Activated CD4-positive, alpha-beta memory T cell treated with anti-CD3 and anti-CD28 coated beads, Interleukin-2, amount 10 ng/mL, durations not matched to agents 7 days and 5 days (primary cell): ENCODE results near the gene HCAR1. TPM values are rescaled to one million over a fixed set of nuclear protein-coding genes. Genes with fewer than 3 reads are reported as not detected.
"Not testable (repeated sequence)": the region's sequence is repeated elsewhere in the genome, so short reads cannot be mapped to it uniquely, and the experiment has no call there.

Source experiments
- CTCF ChIA-PET: fragments of 350-600 bp; sonication (Branson Sonifier 250); formaldehyde crosslinking; loops from one replicate; lab custom pipeline; 2021; ENCODE audit warnings: antibody characterized with exemption, inconsistent platforms; lab: Charles Lee
- POLR2A ChIA-PET: fragments of 350-600 bp; sonication (Branson Sonifier 250); formaldehyde crosslinking; loops from one replicate; lab custom pipeline; 2021; ENCODE audit warnings: antibody characterized with exemption; lab: Charles Lee
- DNase-seq: peaks from one replicate; pipeline ENCODE4 v3.0.0-alpha.2; 2020
- H3K27ac Mint-ChIP-seq: one replicate; pipeline ENCODE4 v1.8.0; 2021; ENCODE audit warnings: mild to moderate bottlenecking, mixed read lengths
- H3K27me3 Mint-ChIP-seq: one replicate; pipeline ENCODE4 v1.8.0; 2021; ENCODE audit warnings: mixed read lengths
- H3K36me3 Mint-ChIP-seq: one replicate; pipeline ENCODE4 v1.8.0; 2021; ENCODE audit warnings: low read depth, mixed read lengths
- H3K4me1 Mint-ChIP-seq: one replicate; pipeline ENCODE4 v1.8.0; 2021; ENCODE audit warnings: mixed read lengths
- H3K4me3 Mint-ChIP-seq: one replicate; pipeline ENCODE4 v1.8.0; 2021; ENCODE audit warnings: mild to moderate bottlenecking, mixed read lengths
- H3K9me3 Mint-ChIP-seq: one replicate; pipeline ENCODE4 v1.8.0; 2021; ENCODE audit warnings: mixed read lengths
- total RNA-seq, 2 experiments: library from RNA; stranded (reverse); gene quantifications; one replicate each; pipeline ENCODE4 v1.2.3, GENCODE V29; 2021

HCAR1 gene, protein sequence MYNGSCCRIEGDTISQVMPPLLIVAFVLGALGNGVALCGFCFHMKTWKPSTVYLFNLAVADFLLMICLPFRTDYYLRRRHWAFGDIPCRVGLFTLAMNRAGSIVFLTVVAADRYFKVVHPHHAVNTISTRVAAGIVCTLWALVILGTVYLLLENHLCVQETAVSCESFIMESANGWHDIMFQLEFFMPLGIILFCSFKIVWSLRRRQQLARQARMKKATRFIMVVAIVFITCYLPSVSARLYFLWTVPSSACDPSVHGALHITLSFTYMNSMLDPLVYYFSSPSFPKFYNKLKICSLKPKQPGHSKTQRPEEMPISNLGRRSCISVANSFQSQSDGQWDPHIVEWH
- under 1 TPM; 0.28 to 0.30 TPM for total RNA-seq

DNA sequence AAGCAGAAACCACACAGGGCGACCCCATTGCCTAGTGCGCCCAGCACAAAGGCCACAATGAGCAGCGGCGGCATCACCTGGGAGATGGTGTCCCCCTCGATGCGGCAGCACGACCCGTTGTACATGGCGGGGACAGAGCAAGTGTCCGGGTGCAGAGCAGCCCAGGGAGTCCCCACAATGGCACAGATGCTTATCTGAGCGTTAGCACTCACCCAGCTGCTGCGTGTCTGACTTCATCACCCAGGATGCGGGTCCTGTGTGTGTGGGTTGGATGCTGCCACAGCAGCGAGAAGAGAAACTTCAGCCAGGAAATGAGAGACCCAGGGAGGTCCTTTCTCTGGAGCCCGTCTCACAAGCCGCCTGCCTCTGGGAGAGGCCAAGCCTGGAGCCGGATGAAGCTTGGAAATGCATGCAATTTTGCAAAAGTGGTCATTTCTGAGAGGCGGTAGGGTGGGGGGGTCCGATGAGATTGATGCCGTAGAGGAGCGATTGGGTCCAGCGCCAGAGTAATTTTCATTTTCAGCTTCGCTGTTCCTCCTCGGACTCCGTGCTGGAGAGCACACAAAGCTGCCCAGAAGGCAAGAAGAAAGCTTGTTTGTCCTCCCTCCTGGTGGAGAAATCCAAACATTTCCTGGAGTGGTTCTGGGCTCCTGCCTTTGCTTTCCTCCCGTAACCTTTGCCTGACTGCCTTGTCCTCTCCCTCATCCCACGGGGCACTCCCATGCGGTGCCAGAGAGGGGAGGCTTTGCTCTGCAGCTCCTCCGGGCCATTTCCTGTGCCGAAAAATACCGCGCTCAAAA is at the start of gene HCAR1:
Gene HCAR1 (minus strand): TSS at position 630 of the 800 bp plus-strand sequence. CDS start 505 bp downstream, at position 125.
- peak within 1 kb of the TSS; percentile 37 for H3K27ac Mint-ChIP-seq
- H3K36me3 Mint-ChIP-seq: peaks cover 8% of the 10 kb centered on the region
- peaks cover 4% of the 10 kb centered on the region for H3K9me3 Mint-ChIP-seq
- ChIA-PET POLR2A (interaction anchor here (1.2 to 1.5 kb wide), 3 partner anchors 23 to 502 kb away, joined by 4 to 5 read pairs (median 4); partner anchors contain the start of genes MPHOSPH9, MTRFR and ZCCHC8), CTCF (no interaction called here)
- H3K27me3 Mint-ChIP-seq: no peaks in the 10 kb centered on the region
- H3K4me3 Mint-ChIP-seq: peak within 1 kb of the TSS; percentile 42
- peak; percentile 82 for DNase-seq
- H3K4me1 Mint-ChIP-seq: peaks cover 78% of the 10 kb centered on the region

DNA sequence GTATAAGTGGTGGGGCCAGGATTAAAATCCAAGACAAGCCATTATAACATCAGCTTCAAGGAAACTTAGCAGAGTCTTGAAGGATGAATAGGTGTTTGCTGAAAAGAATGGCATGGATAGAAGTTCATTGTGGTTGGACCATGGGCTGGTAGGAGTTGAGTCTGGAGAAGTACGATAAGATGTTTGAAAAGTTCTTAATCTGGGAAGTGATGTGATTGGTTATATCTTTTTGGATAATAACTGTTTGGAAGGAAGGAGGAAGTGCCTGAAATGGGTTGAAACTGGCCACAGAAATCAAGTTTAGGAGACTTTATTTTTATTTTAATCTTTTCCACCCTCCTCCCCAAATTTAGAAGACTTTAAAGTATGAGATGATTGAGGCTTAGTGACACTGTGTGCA is 26.9 kb upstream of the HCAR1 start:
- H3K27me3 Mint-ChIP-seq: no peaks in the 10 kb centered on the region
- CTCF ChIA-PET: interaction anchor here (0.9 kb wide), 1 partner anchor 120 kb away, joined by 3 read pairs; no protein-coding TSS in a partner anchor
- peaks cover 38% of the 10 kb centered on the region for H3K4me1 Mint-ChIP-seq
- no peak overlapping the region for H3K27ac Mint-ChIP-seq
- H3K36me3 Mint-ChIP-seq: peaks cover 74% of the 10 kb centered on the region
- no peak overlapping the region for H3K4me3 Mint-ChIP-seq
- POLR2A ChIA-PET: interaction anchor here (0.7 kb wide), 1 partner anchor 8 kb away, joined by 3 read pairs; no protein-coding TSS in a partner anchor
- no peaks in the 10 kb centered on the region for H3K9me3 Mint-ChIP-seq
- DNase-seq: no peak

DNA sequence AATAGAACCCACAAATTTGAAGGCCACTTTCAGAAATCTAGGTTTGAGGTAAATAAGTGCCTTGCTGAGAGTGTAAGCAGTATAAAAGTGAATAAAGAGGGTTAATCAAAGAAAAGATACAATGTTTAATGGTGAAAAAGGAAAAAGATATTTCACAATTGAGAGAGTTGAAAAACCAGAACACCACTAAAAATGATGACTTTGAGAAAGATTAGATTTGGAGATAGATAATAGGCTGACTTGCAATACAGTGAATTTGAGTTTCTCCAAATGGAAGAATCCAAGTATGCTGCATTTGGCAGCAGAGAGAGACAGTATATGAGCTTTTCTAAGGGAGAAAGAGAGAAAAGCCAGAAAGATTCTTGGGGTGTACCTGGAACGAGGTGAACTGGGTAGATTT is 24.1 kb upstream of the HCAR1 start:
- peaks cover 60% of the 10 kb centered on the region for H3K36me3 Mint-ChIP-seq
- POLR2A ChIA-PET: interaction anchor here (1.7 kb wide), 1 partner anchor 10 kb away, joined by 5 read pairs; no protein-coding TSS in a partner anchor
- CTCF ChIA-PET: interaction anchor here (1.2 kb wide), 1 partner anchor 117 kb away, joined by 3 read pairs; no protein-coding TSS in a partner anchor
- no peaks in the 10 kb centered on the region for H3K27me3 Mint-ChIP-seq
- DNase-seq: no peak
- no peaks in the 10 kb centered on the region for H3K9me3 Mint-ChIP-seq
- no peak overlapping the region for H3K27ac Mint-ChIP-seq
- peaks cover 51% of the 10 kb centered on the region for H3K4me1 Mint-ChIP-seq
- H3K4me3 Mint-ChIP-seq: no peak overlapping the region

DNA sequence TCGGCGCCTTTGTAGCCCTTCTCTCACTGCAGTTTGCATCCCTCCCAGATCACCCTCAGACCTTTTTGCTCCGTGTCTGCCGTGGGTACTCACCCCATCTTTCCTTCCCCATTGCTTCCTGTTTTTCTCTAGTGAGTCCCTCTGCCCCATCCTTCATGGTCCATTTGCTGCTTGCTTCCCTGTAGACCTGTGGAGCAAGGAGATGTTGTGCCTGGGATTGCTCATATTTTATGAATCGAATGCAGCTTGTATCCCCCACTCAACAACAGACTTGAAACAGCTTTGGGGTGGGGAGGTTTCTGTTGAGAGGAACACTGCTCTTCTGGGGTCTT is 22.6 kb upstream of the HCAR1 start:
- Mint-ChIP-seq H3K36me3 (peaks cover 50% of the 10 kb centered on the region), H3K27ac (peak overlapping the region; percentile 83), H3K27me3 (no peaks in the 10 kb centered on the region), H3K9me3 (no peaks in the 10 kb centered on the region), H3K4me3 (peak overlapping the region; percentile 86), H3K4me1 (peaks cover 50% of the 10 kb centered on the region)
- CTCF ChIA-PET: interaction anchor here (0.8 to 2.4 kb wide), 10 partner anchors 8 to 255 kb away, joined by 3 to 13 read pairs (median 3); partner anchors contain the start of gene ZCCHC8
- POLR2A ChIA-PET: interaction anchor here (0.7 to 3.0 kb wide), 11 partner anchors 9 to 479 kb away, joined by 3 to 28 read pairs (median 4); partner anchors contain the start of genes HCAR1, KNTC1, MPHOSPH9 and RSRC2
- DNase-seq: no peak

DNA sequence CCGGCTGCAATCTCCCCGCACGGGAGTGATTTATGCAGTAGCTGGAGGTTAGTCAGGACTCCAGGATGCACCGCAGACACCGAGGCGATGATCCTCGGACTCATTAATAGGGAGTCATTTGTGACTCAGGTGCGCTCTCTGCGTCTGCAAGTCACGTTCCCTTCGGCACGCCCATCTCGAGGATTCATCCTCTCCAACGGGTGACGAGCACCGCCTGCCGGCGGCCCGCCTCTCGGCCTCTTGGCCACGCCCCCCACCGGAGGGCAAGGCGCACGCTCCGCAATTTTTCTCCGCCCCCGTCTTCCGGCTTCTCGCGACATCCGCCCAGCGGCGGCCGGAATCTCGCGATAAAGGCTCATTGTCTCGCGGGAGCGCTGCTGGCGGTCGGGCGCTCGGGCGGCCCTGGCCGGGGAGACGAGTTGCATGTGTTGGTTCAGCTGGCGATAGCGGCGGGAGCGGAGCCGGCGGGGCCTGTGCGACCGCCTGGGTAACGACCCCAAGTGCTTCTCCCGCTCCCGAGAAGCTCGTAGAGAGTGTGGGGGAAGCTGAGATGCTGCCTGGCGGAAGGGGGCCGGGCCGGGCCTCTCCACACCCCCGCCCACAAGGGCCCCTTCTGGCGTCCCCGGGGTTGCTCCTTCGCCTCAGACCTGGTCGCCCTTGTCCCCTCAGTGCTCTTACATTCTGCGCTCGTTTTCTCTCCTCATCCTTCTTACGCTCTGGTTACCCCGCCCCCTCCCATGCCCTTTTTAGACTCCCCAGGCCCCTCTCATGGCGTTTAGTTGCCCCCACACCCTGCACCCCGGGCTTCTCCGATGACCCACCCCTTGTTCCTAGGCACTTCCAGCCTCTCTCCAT is 22.0 kb upstream of the HCAR1 start, which contains the start of gene DENR:
Gene DENR (plus strand): TSS at position 361 of the 855 bp plus-strand sequence. CDS start 878 bp downstream, outside the sequence.
- peaks cover 48% of the 10 kb centered on the region for H3K4me1 Mint-ChIP-seq

DNA sequence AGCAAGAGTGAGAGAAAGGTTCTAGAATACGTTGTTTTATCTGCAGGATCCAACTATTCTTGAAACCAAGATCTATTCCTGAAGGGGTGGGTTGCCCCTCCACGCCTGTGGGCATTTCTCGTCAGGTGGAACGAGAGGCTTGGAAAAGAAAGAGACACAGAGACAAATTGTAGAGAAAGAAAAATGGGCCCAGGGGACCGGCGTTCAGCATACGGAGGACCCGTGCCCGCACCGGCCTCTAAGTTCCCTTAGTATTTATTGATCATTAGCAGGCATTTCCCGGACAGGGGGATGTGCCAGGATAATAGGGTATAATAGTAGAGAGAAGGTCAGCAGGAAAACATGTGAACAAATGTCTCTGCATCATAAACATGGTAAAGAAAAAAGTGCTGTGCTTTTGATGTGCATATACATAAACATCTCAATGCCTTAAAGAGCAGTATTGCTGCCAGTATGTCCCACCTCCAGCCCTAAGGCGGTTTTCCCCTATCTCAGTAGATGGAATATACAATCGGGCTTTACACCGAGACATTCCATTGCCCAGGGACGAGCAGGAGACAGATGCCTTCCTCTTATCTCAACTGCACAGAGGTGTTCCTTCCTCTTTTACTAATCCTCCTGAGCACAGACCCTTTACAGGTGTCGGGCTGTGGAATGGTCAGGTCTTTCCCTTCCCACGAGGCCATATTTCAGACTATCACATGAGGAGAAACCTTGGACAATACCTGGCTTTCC is 20.3 kb upstream of the HCAR1 start:
- CTCF ChIA-PET, H3K27ac Mint-ChIP-seq, DNase-seq, POLR2A ChIA-PET, H3K9me3 Mint-ChIP-seq, H3K27me3 Mint-ChIP-seq: not testable (repeated sequence)
- H3K4me1 Mint-ChIP-seq: peaks cover 36% of the 10 kb centered on the region
- H3K36me3 Mint-ChIP-seq: peaks cover 29% of the 10 kb centered on the region
- H3K4me3 Mint-ChIP-seq: peak overlapping the region; percentile 86

More for the DNA sequence above, 22.0 kb upstream of the HCAR1 start, which contains the start of gene DENR:
- DNase-seq: peak; percentile 100
- Mint-ChIP-seq H3K4me3 (peak within 1 kb of the TSS; percentile 86), H3K9me3 (no peaks in the 10 kb centered on the region), H3K27me3 (no peaks in the 10 kb centered on the region), H3K27ac (peak within 1 kb of the TSS; percentile 83), H3K36me3 (peaks cover 44% of the 10 kb centered on the region)
- POLR2A ChIA-PET: interaction anchor here (0.7 to 3.0 kb wide), 9 partner anchors 10 to 480 kb away, joined by 3 to 28 read pairs (median 4); partner anchors contain the start of genes HCAR1, KNTC1, MPHOSPH9 and RSRC2
- CTCF ChIA-PET: interaction anchor here (0.6 to 2.4 kb wide), 12 partner anchors 9 to 281 kb away, joined by 3 to 13 read pairs (median 3); partner anchors contain the start of gene ZCCHC8

DNA sequence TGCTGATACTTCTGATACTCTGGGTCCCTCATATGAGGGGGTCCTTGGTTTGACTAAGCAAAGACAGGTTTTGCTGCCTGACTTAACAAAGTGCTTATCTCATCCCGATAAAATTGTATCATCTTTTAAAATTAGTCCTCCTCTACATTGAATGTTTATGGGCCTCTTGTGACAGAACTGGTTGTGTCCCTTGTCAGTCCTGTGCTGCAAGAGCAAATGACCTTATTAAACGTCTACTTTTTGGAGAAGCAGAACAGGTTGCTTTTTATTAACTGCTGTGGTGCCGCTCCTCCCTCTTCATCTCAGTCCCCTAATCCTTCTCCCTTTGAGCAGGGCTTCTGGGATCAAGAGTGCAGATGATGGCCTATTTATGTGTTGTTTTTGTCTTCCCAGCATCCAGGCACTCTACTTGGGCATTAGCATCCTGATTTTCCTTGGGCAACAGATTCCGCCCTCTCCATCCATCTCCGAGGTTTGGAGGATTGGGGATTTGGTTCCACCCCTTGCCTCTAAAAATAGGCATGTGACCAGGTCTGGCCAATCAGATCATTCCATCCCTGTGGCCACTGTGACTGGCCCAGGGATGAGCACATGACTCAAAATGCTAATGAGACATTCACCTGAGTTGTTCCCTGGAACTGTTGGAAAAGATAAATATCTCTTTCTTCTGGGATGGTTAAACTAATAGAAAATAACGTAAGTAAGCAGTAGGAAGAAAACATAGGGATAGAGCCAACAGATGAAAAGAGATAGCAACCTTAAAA is 19.1 kb upstream of the HCAR1 start:
- Mint-ChIP-seq H3K27me3 (no peaks in the 10 kb centered on the region), H3K36me3 (peaks cover 18% of the 10 kb centered on the region), H3K4me3 (no peak overlapping the region), H3K9me3 (no peaks in the 10 kb centered on the region), H3K4me1 (peaks cover 28% of the 10 kb centered on the region), H3K27ac (no peak overlapping the region)
- POLR2A ChIA-PET: no interaction called here
- no peak for DNase-seq
- CTCF ChIA-PET: no interaction called here

DNA sequence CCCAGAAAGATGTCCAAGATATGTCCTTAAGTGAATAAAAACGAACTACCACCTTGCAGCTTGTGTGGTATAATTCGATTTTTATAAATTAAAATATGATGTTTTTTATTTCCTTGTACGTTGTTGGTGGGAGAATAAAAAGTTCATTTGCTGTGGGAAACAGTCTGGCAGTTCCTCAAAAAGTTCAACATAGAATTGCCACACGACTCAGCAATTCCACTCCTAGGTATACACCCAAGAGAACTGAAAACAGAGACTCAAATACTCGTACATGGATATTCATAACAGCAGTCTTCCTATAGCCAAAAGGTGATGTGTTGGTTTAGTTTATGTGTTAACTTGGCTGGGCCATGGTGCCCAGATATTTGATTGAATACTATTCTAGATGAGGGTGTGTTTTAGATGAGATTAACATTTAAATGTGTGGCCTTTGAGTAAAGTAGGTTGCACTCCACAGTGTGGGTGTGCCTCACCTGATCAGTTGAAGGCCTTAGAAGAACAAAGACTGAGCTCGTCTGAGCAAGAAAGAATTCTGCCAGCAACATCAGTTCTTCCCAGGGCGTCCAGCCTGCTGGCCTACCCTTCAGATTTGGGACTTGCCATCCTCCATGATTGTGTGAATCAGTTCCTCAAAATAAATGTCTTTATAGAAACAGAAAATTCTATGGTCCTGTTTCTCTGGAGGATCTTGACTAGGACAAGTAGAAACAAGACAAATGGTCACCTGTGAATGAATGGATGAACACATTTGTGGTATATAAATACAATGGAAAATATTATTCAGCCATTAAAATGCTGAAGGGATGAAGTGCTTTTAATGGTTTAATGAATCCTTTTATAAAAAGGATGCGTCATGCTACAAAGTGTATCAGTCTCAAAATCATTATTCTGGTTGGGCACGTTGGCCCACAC is 16.8 kb upstream of the HCAR1 start:
- DNase-seq: no peak
- CTCF ChIA-PET: no interaction called here
- no peaks in the 10 kb centered on the region for H3K27me3 Mint-ChIP-seq
- H3K4me3 Mint-ChIP-seq: no peak overlapping the region
- POLR2A ChIA-PET: no interaction called here
- H3K4me1 Mint-ChIP-seq: peaks cover 13% of the 10 kb centered on the region
- H3K27ac Mint-ChIP-seq: no peak overlapping the region
- H3K36me3 Mint-ChIP-seq: no peaks in the 10 kb centered on the region
- no peaks in the 10 kb centered on the region for H3K9me3 Mint-ChIP-seq

DNA sequence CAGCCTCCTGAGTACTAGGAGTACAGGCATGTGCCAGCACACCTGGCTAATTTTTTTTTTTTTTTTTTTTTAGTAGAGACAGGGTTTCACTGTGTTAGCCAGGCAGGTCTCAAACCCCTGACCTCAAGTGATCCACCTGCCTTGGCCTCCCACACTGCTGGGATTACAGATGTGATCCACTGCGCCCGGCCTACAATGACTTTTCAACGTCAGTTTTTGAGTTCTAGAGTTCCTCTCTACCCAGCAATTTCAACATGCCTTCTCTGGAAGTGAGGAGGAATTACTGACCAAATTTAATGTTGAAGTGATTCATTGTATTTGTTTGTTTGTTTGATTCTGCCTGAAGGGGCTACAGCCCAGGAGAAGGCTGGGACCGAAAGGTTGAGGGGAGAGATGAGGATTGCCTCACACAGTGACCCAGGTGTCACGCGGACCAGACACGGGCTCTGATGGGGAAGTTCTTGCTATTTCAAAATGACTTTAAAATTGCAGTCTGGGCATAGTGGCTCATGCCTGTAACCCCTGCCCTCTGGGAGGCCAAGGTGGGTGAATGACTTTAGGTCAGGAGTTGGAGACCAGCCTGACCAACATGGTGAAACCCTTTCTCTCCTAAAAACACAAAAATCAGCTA is 13.4 kb upstream of the HCAR1 start:
- H3K9me3 Mint-ChIP-seq: no peaks in the 10 kb centered on the region
- no peaks in the 10 kb centered on the region for H3K36me3 Mint-ChIP-seq
- CTCF ChIA-PET: interaction anchor here (0.7 kb wide), 1 partner anchor 94 kb away, joined by 3 read pairs; no protein-coding TSS in a partner anchor
- H3K4me1 Mint-ChIP-seq: no peaks in the 10 kb centered on the region
- H3K4me3 Mint-ChIP-seq: no peak overlapping the region
- no peak for DNase-seq
- H3K27ac Mint-ChIP-seq: no peak overlapping the region
- POLR2A ChIA-PET: no interaction called here
- no peaks in the 10 kb centered on the region for H3K27me3 Mint-ChIP-seq

DNA sequence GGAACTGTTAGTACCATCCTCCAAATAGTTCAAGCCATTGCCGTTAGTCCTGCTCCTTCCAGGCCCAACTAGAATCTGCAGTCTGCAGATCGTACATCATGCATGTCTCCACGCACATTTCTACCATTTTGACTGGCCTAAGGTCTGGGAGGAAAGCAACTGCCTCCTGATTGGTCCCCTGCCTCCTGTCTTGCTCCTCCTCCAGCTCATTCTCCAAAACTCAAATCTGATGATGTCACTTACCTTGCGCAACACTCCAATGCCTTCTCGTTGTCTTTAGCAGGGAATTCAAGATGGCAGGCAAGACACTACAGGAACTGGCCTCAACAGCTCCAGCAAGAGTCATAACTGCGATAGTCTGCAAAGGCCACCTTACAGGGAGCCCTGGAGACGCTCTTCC is 9.7 kb upstream of the HCAR1 start:
- H3K4me3 Mint-ChIP-seq: no peak overlapping the region
- no peaks in the 10 kb centered on the region for H3K27me3 Mint-ChIP-seq
- peaks cover 5% of the 10 kb centered on the region for H3K4me1 Mint-ChIP-seq
- ChIA-PET CTCF (no interaction called here), POLR2A (no interaction called here)
- H3K9me3 Mint-ChIP-seq: peaks cover 2% of the 10 kb centered on the region
- H3K36me3 Mint-ChIP-seq: no peaks in the 10 kb centered on the region
- no peak for DNase-seq
- no peak overlapping the region for H3K27ac Mint-ChIP-seq
